Measurements from ENCODE around the gene MLLT6. TPM values are rescaled to one million over a fixed set of nuclear protein-coding genes. Genes with fewer than 3 reads are reported as not detected.
A peak's percentile ranks its signal among the peaks of the same experiment; 100 is the strongest.

MLLT6 gene
- total and polyA plus RNA-seq, 2 of the 13 experiments (the other 11 are each of a cell fraction or from before 2014, with no cell fraction given): 50.7 to 69.5 TPM

- no peak for TF ChIP-seq MAZ (IDR thresholded peaks at IDR 0.05; ENCODE audit: borderline replicate concordance, low read depth, low read length)
- no peak for TF ChIP-seq MAZ (CRISPR knock-in tag; IDR thresholded peaks at IDR 0.05; ENCODE audit: low read depth)
- TF ChIP-seq GLI4 (CRISPR knock-in tag; IDR thresholded peaks at IDR 0.05; ENCODE audit: borderline replicate concordance): no peak
- TF ChIP-seq TBX2 (CRISPR knock-in tag; IDR thresholded peaks at IDR 0.05; ENCODE audit: borderline replicate concordance): no peak
- TF ChIP-seq ZNF143 (CRISPR knock-in tag; IDR thresholded peaks at IDR 0.05): no peak
- TF ChIP-seq HMG20B (CRISPR knock-in tag; conservative IDR thresholded peaks at IDR 0.05): no peak
- no peak for TF ChIP-seq THAP11 (CRISPR knock-in tag; IDR thresholded peaks at IDR 0.05)
- TF ChIP-seq ZNF232 (CRISPR knock-in tag; IDR thresholded peaks at IDR 0.05; ENCODE audit: borderline replicate concordance): no peak
- no peak for TF ChIP-seq ZFP62 (CRISPR knock-in tag; IDR thresholded peaks at IDR 0.05)
- TF ChIP-seq AGO2 (optimal IDR thresholded peaks at IDR 0.05; ENCODE audit: low read depth, low read length): peak; percentile 83
- TF ChIP-seq GATAD1 (CRISPR knock-in tag; IDR thresholded peaks at IDR 0.05): no peak
- TF ChIP-seq CREB3 (CRISPR knock-in tag; IDR thresholded peaks at IDR 0.05): no peak
- no peak for TF ChIP-seq ZNF101 (CRISPR knock-in tag; IDR thresholded peaks at IDR 0.05; ENCODE audit: borderline replicate concordance, low read depth)
- no peak for TF ChIP-seq EZH2 (conservative IDR thresholded peaks at IDR 0.05; ENCODE audit: low read depth, low read length)
- 0 out of 2 replicates have a peak, but pooled peaks have one; percentile 37 for TF ChIP-seq RBFOX2 (IDR thresholded peaks at IDR 0.05; ENCODE audit: low read depth, low read length)
- no peak for TF ChIP-seq ZNF382 (CRISPR knock-in tag; IDR thresholded peaks at IDR 0.05; ENCODE audit: borderline replicate concordance)
- no peak for TF ChIP-seq TEAD3 (CRISPR knock-in tag; optimal IDR thresholded peaks at IDR 0.05; ENCODE audit: borderline replicate concordance)
- TF ChIP-seq POLR2G (IDR thresholded peaks at IDR 0.05; ENCODE audit: low read depth, low read length): peak; percentile 9; the same call in 1 of the 2 replicates
- ATAC-seq (no peak), FAIRE-seq (no peak), DNase-seq (ENCODE audit: low spot score) (no peak)
- H3K4me2 ChIP-seq (ENCODE audit: low read depth, low read length): no peak overlapping the region
- ChIA-PET POLR2A (interaction anchor here (1.2 kb wide), 1 partner anchor 35 kb away, joined by 3 read pairs; no protein-coding TSS in a partner anchor), CTCF (ENCODE audit: low intra/inter-chr PET ratio, low total read pairs) (no interaction called here)
- no peaks in the 10 kb centered on the region for H3K27me3 ChIP-seq (ENCODE audit: control insufficient read depth in 1 of 2, insufficient read depth in 2 of 2, low read length in 2 of 2)
- intact Hi-C loops (cut with micrococcal nuclease; ENCODE audit: unreplicated experiment): no loop called here
- BruUV-seq (replicated peaks): no TSS peak
- no peak overlapping the region for H3K9ac ChIP-seq (ENCODE audit: insufficient read depth, low read depth, low read length)
- no peak overlapping the region for H3K4me3 ChIP-seq (replicated peaks in 1 of 3; ENCODE audit: insufficient read depth in 1 of 3, low read depth in 2 of 3, low read length in 3 of 3)
- no peaks in the 10 kb centered on the region for H3K9me3 ChIP-seq (ENCODE audit: low read length)
- H3K36me3 ChIP-seq (replicated peaks in 1 of 2; ENCODE audit: control insufficient read depth in 1 of 2, insufficient read depth in 2 of 2, low read length in 2 of 2): peaks cover 54 to 96% of the 10 kb centered on the region in 2 experiments
- in situ Hi-C loops (cut with HindIII; ENCODE audit: extremely low pct_ligation_motif_present, low pct_unique_long_range_greater_than_20kb): no loop called here
- H3K79me2 ChIP-seq (ENCODE audit: insufficient read depth, low read length): peaks cover 8% of the 10 kb centered on the region
- H2AFZ ChIP-seq (ENCODE audit: low read length): no peak overlapping the region
- H3K4me1 ChIP-seq (ENCODE audit: insufficient read depth, low read length): peaks cover 34% of the 10 kb centered on the region
- H4K20me1 ChIP-seq (ENCODE audit: insufficient read depth, low read length): no peaks in the 10 kb centered on the region; the same call in 1 of the 2 replicates
- WGBS (ENCODE audit: low lambda C conversion rate): 100% methylated on average over 10 of the region's 10 CpGs
- H3K27ac ChIP-seq (ENCODE audit: extremely low read length, insufficient read depth, low read length): no peak overlapping the region
These were observed 7.5 kb downstream of the MLLT6 start for GRCh38 chr17:38712593-38712992.

All from HepG2 (cell line).